Tongue (tissue), 2 donors: ENCODE data around the gene DSTYK. TPM values are rescaled to one million over a fixed set of nuclear protein-coding genes. Genes with fewer than 3 reads are reported as not detected.
A peak's percentile ranks its signal among the peaks of the same experiment; 100 is the strongest.
"Not testable (repeated sequence)": the region's sequence is repeated elsewhere in the genome, so short reads cannot be mapped to it uniquely, and the experiment has no call there.

ENCODE experiments used
- DNase-seq: peaks from one replicate; pipeline ENCODE4 v3.0.0-alpha.2; 2015
- total RNA-seq: library from RNA; depleted of rRNA; stranded (reverse); fragments of >200 nt; gene quantifications from one replicate; pipeline ENCODE4 v1.2.3, GENCODE V29; 2014

DSTYK gene
- total RNA-seq, 1 donor from 2014 or later, result 15.8 TPM

- DNase-seq, result peak; percentile 95
These were observed 28.6 kb upstream of the DSTYK start for GRCh38 chr1:205240118-205240517.

- DNase-seq, result peak; percentile 86
These were observed 27.6 kb upstream of the DSTYK start for GRCh38 chr1:205239078-205239477.

GRCh38 chr1:205237526-205238484 is 26.3 kb upstream of the DSTYK start:
- peak; percentile 56 for DNase-seq

- no peak for DNase-seq
These were observed 25.5 kb upstream of the DSTYK start for GRCh38 chr1:205236951-205237475.

- no peak for DNase-seq
These were observed 25.0 kb upstream of the DSTYK start for GRCh38 chr1:205236526-205236925.

- DNase-seq, result no peak
These were observed 24.4 kb upstream of the DSTYK start for GRCh38 chr1:205235951-205236350.

GRCh38 chr1:205233986-205234385 is 22.5 kb upstream of the DSTYK start:
- DNase-seq, result not testable (repeated sequence)

GRCh38 chr1:205232945-205233397 is 21.5 kb upstream of the DSTYK start:
- no peak for DNase-seq

- DNase-seq, result no peak
These were observed 20.8 kb upstream of the DSTYK start for GRCh38 chr1:205232127-205232820.

- DNase-seq, result no peak
These were observed 19.5 kb upstream of the DSTYK start for GRCh38 chr1:205230982-205231381.

GRCh38 chr1:205229916-205230700 is 18.6 kb upstream of the DSTYK start:
- no peak for DNase-seq

- peak; percentile 94 for DNase-seq
These were observed 17.9 kb upstream of the DSTYK start for GRCh38 chr1:205229399-205229871.

- no peak for DNase-seq
These were observed 16.6 kb upstream of the DSTYK start for GRCh38 chr1:205228093-205228521.

GRCh38 chr1:205227584-205228013 is 16.1 kb upstream of the DSTYK start, which contains the start of gene TMCC2:
Gene TMCC2 (plus strand): TSS chr1:205227946. CDS start chr1:205228565, 619 bp downstream.
- DNase-seq, result peak; percentile 97

- peak; percentile 53 for DNase-seq
These were observed 15.5 kb upstream of the DSTYK start for GRCh38 chr1:205226868-205227583.

GRCh38 chr1:205225901-205226765 is 14.6 kb upstream of the DSTYK start:
- DNase-seq, result peak; percentile 37

GRCh38 chr1:205224736-205225135 is 13.2 kb upstream of the DSTYK start:
- no peak for DNase-seq

- DNase-seq, result no peak
These were observed 8.9 kb upstream of the DSTYK start for GRCh38 chr1:205220421-205220820.

- DNase-seq, result no peak
These were observed 5.9 kb upstream of the DSTYK start for GRCh38 chr1:205217418-205217817.

- no peak for DNase-seq
These were observed 5.1 kb upstream of the DSTYK start for GRCh38 chr1:205216588-205216987.
